Fibroblast of lung (primary cell): ENCODE results near the gene HENMT1. TPM values are rescaled to one million over a fixed set of nuclear protein-coding genes. Genes with fewer than 3 reads are reported as not detected.
A peak's percentile ranks its signal among the peaks of the same experiment; 100 is the strongest.

ENCODE experiments used
- DNase-seq, 2 donors: peaks; one replicate each; pipeline versions ENCODE4 v3.0.0 to v3.0.0-alpha.2; 2010; ENCODE audit warnings: low read depth in 2 of 2
- H2AFZ ChIP-seq: 2 replicates; pipeline ENCODE4 v1.5.1; 2012; ENCODE audit warnings: low read length, control low read depth, inconsistent platforms
- H3K27ac ChIP-seq: 2 replicates; pipeline ENCODE4 v1.5.1; 2011; ENCODE audit warnings: low read length, control low read depth; ENCODE audit not compliant: insufficient read depth
- H3K27me3 ChIP-seq: 2 replicates; pipeline ENCODE4 v1.5.1; 2011; ENCODE audit warnings: mild to moderate bottlenecking, low read length; ENCODE audit not compliant: control insufficient read depth, insufficient read depth
- H3K36me3 ChIP-seq: 2 replicates; pipeline ENCODE4 v1.5.1; 2011; ENCODE audit warnings: low read length; ENCODE audit not compliant: control insufficient read depth, insufficient read depth
- H3K4me1 ChIP-seq: 2 replicates; pipeline ENCODE4 v1.5.1; 2011; ENCODE audit warnings: low read length; ENCODE audit not compliant: control insufficient read depth, insufficient read depth; ENCODE audit errors: extremely low read depth
- H3K4me2 ChIP-seq: 2 replicates; pipeline ENCODE4 v1.5.1; 2011; ENCODE audit warnings: low read length, control low read depth; ENCODE audit not compliant: insufficient read depth; ENCODE audit errors: extremely low read depth
- H3K4me3 ChIP-seq, 4 experiments: fragments of 200-600 bp in 1 of 4; sonication (generic) in 1 of 4; replicated peaks in 1 of 4; 2 replicates each; pipeline ENCODE4 v1.5.1; 2011 to 2016; ENCODE audit warnings: low read length in 4 of 4, low read depth in 3 of 4, mild to moderate bottlenecking in 3 of 4, control low read depth in 2 of 4, inconsistent platforms in 1 of 4, mixed read lengths in 1 of 4; ENCODE audit not compliant: insufficient read depth in 1 of 4; ENCODE audit errors: control extremely low read depth in 1 of 4
- H3K79me2 ChIP-seq: 2 replicates; pipeline ENCODE4 v1.5.1; 2012; ENCODE audit warnings: mild to moderate bottlenecking, low read length, inconsistent platforms; ENCODE audit not compliant: control insufficient read depth, insufficient read depth
- H3K9ac ChIP-seq: 2 replicates; pipeline ENCODE4 v1.5.1; 2011; ENCODE audit warnings: mild to moderate bottlenecking, low read length, control low read depth; ENCODE audit not compliant: insufficient read depth
- H3K9me3 ChIP-seq: 2 replicates; pipeline ENCODE4 v1.5.1; 2012; ENCODE audit warnings: low read depth, low read length; ENCODE audit not compliant: control insufficient read depth, insufficient read depth
- H4K20me1 ChIP-seq: 2 replicates; pipeline ENCODE4 v1.5.1; 2011; ENCODE audit warnings: low read length; ENCODE audit not compliant: control insufficient read depth, insufficient read depth; ENCODE audit errors: extremely low read depth
- CTCF ChIP-seq, 2 donors: IDR thresholded peaks in 1 of 2; conservative IDR thresholded peaks in 1 of 2; 1 replicate in 1 of 2; 2 replicates in 1 of 2; pipeline ENCODE4 v1.5.1; 2011 to 2012; ENCODE audit warnings: low read length in 2 of 2, control low read depth in 1 of 2, inconsistent platforms in 1 of 2, low read depth in 1 of 2, mild to moderate bottlenecking in 1 of 2
- EZH2 ChIP-seq: IDR thresholded peaks from 2 replicates; pipeline ENCODE4 v1.5.1; 2012; ENCODE audit warnings: low read length, control low read depth, mild to moderate bottlenecking; ENCODE audit errors: missing control alignments
- polyA plus RNA-seq, 2 donors: library from polyadenylated mRNA; depleted of rRNA in 1 of 2; stranded (reverse) in 1 of 2; unstranded in 1 of 2; fragments of >200 nt; gene quantifications; 2 replicates each; pipeline ENCODE4 v1.2.1, GENCODE V29; 2011 to 2012; ENCODE audit warnings: missing spikeins in 1 of 2
- total RNA-seq: library from RNA; depleted of rRNA; stranded (reverse); fragments of >200 nt; gene quantifications from 2 replicates; pipeline ENCODE4 v1.2.1, GENCODE V29; 2014

The HENMT1 gene
- total and polyA plus RNA-seq, 2 donors (not counting 1 experiment from before 2014, with no cell fraction given), result 3.0 to 5.3 TPM

- H2AFZ ChIP-seq, result no peak overlapping the region
- peak in 1 of 2 donors; percentile 52 for DNase-seq
- no peaks in the 10 kb centered on the region for H3K4me1 ChIP-seq
- no peaks in the 10 kb centered on the region for H4K20me1 ChIP-seq
- no peak overlapping the region for H3K4me3 ChIP-seq
- H3K79me2 ChIP-seq, result no peaks in the 10 kb centered on the region
- no peaks in the 10 kb centered on the region for H3K36me3 ChIP-seq
- H3K9ac ChIP-seq, result no peak overlapping the region
- no peak overlapping the region for H3K27ac ChIP-seq
- H3K4me2 ChIP-seq, result no peak overlapping the region
- TF ChIP-seq EZH2, result no peak
- no peak for TF ChIP-seq CTCF (conservative IDR thresholded peaks at IDR 0.05 in 1 of 2, IDR thresholded peaks at IDR 0.05 in 1 of 2; ENCODE audit: low read depth in 1 of 2, low read length in 2 of 2)
- H3K9me3 ChIP-seq, result no peaks in the 10 kb centered on the region
- H3K27me3 ChIP-seq, result no peaks in the 10 kb centered on the region
Measured at GRCh38 chr1:108598340-108598739, 62.6 kb downstream of the HENMT1 start.

Other genes starting within 250 kb of the HENMT1 start
- gene NBPF6, start 210.8 kb downstream of the HENMT1 start, total RNA-seq, result not detected in 2 replicates
- 0.03 TPM in 1 of 2 replicates, not detected in the other for gene NBPF6, start 210.8 kb downstream of the HENMT1 start, polyA plus RNA-seq
- 18.5 and 27.2 TPM in 2 replicates for gene EEIG2, start 101.0 kb downstream of the HENMT1 start, total RNA-seq
- gene EEIG2, start 101.0 kb downstream of the HENMT1 start, polyA plus RNA-seq, result 13.7 and 17.5 TPM in 2 replicates
- 11.6 and 17.8 TPM in 2 replicates for gene PRPF38B, start 31.2 kb upstream of the HENMT1 start, total RNA-seq
- gene PRPF38B, start 31.2 kb upstream of the HENMT1 start, polyA plus RNA-seq, result 27.2 and 28.8 TPM in 2 replicates
- under 0.01 and 0.17 TPM in 2 replicates for gene FNDC7, start 51.8 kb upstream of the HENMT1 start, total RNA-seq
- 0.03 and 0.06 TPM in 2 replicates for gene FNDC7, start 51.8 kb upstream of the HENMT1 start, polyA plus RNA-seq
- 71.0 and 75.0 TPM in 2 replicates for gene STXBP3, start 85.6 kb upstream of the HENMT1 start, total RNA-seq
- gene STXBP3, start 85.6 kb upstream of the HENMT1 start, polyA plus RNA-seq, result 51.8 and 55.3 TPM in 2 replicates
- 0.17 and 0.26 TPM in 2 replicates for gene AKNAD1, start 196.0 kb upstream of the HENMT1 start, total RNA-seq
- 0.71 and 1.2 TPM in 2 replicates for gene AKNAD1, start 196.0 kb upstream of the HENMT1 start, polyA plus RNA-seq
- gene GPSM2, start 215.9 kb upstream of the HENMT1 start, total RNA-seq, result 28.0 and 36.2 TPM in 2 replicates
- 32.6 and 61.1 TPM in 2 replicates for gene GPSM2, start 215.9 kb upstream of the HENMT1 start, polyA plus RNA-seq